ENCODE measurements around the gene RPIA.
"Not testable (repeated sequence)": the region's sequence is repeated elsewhere in the genome, so short reads cannot be mapped to it uniquely, and the experiment has no call there.

The RPIA gene

GRCh38 chr2:88770016-88770415 lies 78.5 kb downstream of the RPIA start:
- ChIA-PET POLR2A (no interaction called here), CTCF (no interaction called here)
- DNase-seq (ENCODE audit: extremely low spot score): no peak
- TF ChIP-seq CTCF (IDR thresholded peaks at IDR 0.05; ENCODE audit: control extremely low read depth, extremely low read depth, low read depth, missing control alignments): no peak

GRCh38 chr2:88773233-88774028 lies 82.0 kb downstream of the RPIA start:
- CTCF ChIA-PET; POLR2A ChIA-PET; DNase-seq (ENCODE audit: extremely low spot score): not testable (repeated sequence)

GRCh38 chr2:88789213-88789612 lies 97.7 kb downstream of the RPIA start:
- POLR2A ChIA-PET; DNase-seq (ENCODE audit: extremely low spot score); CTCF ChIA-PET: not testable (repeated sequence)

- POLR2A ChIA-PET; DNase-seq (ENCODE audit: extremely low spot score): not testable (repeated sequence)
These were observed 104.5 kb downstream of the RPIA start for GRCh38 chr2:88795932-88796331.

GRCh38 chr2:88796523-88796922 lies 105.0 kb downstream of the RPIA start:
- POLR2A ChIA-PET; CTCF ChIA-PET; DNase-seq (ENCODE audit: extremely low spot score): not testable (repeated sequence)

More at GRCh38 chr2:88795932-88796331, 104.5 kb downstream of the RPIA start:
- CTCF ChIA-PET: not testable (repeated sequence)

GRCh38 chr2:88797164-88797563 lies 105.7 kb downstream of the RPIA start:
- DNase-seq (ENCODE audit: extremely low spot score); POLR2A ChIA-PET; CTCF ChIA-PET: not testable (repeated sequence)

All from GM10248 (cell line).